ENCODE results near the gene ATAT1. TPM values are rescaled to one million over a fixed set of nuclear protein-coding genes. Genes with fewer than 3 reads are reported as not detected.

Gene ATAT1
- total and polyA plus RNA-seq, 9 of the 15 experiments (the other 6 are each of a cell fraction or from before 2014, with no cell fraction given): 0.65 to 5.8 (median 1.6) TPM

GRCh38 chr6:30626484-30627366 is at the start of gene ATAT1 (continued):
- no peak for TF ChIP-seq CBX5 (IDR thresholded peaks at IDR 0.05; ENCODE audit: borderline replicate concordance, low read depth)
- no peak for TF ChIP-seq RCOR1 (IDR thresholded peaks at IDR 0.05; ENCODE audit: borderline replicate concordance in 1 of 2, low read depth in 2 of 2, low read length in 2 of 2)
- TF ChIP-seq RAD21 (CRISPR knock-in tag; conservative IDR thresholded peaks at IDR 0.05 in 1 of 2, IDR thresholded peaks at IDR 0.05 in 1 of 2): peak; percentile 3 to 9; a peak in 1 of 4 replicates
- 0 out of 2 replicates have a peak, but pooled peaks have one; percentile 37 for TF ChIP-seq PATZ1 (CRISPR knock-in tag; IDR thresholded peaks at IDR 0.05; ENCODE audit: borderline replicate concordance)
- no peak for TF ChIP-seq RHOXF2B (CRISPR knock-in tag; conservative IDR thresholded peaks at IDR 0.05)
- TF ChIP-seq CTCF (IDR thresholded peaks at IDR 0.05 in 2 of 3, conservative IDR thresholded peaks at IDR 0.05 in 1 of 3; ENCODE audit: insufficient read depth in 2 of 3, low read depth in 1 of 3, low read length in 3 of 3): peak in 1 of 3 experiments; percentile 23; a peak in 1 of 6 replicates
- no peak for TF ChIP-seq ZNF347 (CRISPR knock-in tag; IDR thresholded peaks at IDR 0.05; ENCODE audit: low read depth)
- TF ChIP-seq DIDO1 (tag; IDR thresholded peaks at IDR 0.05; ENCODE audit: low read depth): no peak
- TF ChIP-seq CCAR2 (IDR thresholded peaks at IDR 0.05; ENCODE audit: low read depth, low read length): no peak
- no peak for TF ChIP-seq CBFA2T2 (conservative IDR thresholded peaks at IDR 0.05)
- TF ChIP-seq ZFP30 (CRISPR knock-in tag; IDR thresholded peaks at IDR 0.05; ENCODE audit: borderline replicate concordance): no peak
- no peak; a peak in 1 of 4 replicates for TF ChIP-seq NRF1 (conservative IDR thresholded peaks at IDR 0.05 in 1 of 2, IDR thresholded peaks at IDR 0.05 in 1 of 2)
- no peak for TF ChIP-seq TEAD1 (CRISPR knock-in tag; IDR thresholded peaks at IDR 0.05)
- TF ChIP-seq CBX1 (IDR thresholded peaks at IDR 0.05; ENCODE audit: low read depth): no peak
- no peak for TF ChIP-seq PKNOX1 (IDR thresholded peaks at IDR 0.05)
- TF ChIP-seq, protein P1, sequence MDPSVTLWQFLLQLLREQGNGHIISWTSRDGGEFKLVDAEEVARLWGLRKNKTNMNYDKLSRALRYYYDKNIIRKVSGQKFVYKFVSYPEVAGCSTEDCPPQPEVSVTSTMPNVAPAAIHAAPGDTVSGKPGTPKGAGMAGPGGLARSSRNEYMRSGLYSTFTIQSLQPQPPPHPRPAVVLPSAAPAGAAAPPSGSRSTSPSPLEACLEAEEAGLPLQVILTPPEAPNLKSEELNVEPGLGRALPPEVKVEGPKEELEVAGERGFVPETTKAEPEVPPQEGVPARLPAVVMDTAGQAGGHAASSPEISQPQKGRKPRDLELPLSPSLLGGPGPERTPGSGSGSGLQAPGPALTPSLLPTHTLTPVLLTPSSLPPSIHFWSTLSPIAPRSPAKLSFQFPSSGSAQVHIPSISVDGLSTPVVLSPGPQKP (CRISPR knock-in tag; IDR thresholded peaks at IDR 0.05): no peak

Data from K562 (cell line).